ENCODE results near the gene TMEM130.

Gene TMEM130

DNA sequence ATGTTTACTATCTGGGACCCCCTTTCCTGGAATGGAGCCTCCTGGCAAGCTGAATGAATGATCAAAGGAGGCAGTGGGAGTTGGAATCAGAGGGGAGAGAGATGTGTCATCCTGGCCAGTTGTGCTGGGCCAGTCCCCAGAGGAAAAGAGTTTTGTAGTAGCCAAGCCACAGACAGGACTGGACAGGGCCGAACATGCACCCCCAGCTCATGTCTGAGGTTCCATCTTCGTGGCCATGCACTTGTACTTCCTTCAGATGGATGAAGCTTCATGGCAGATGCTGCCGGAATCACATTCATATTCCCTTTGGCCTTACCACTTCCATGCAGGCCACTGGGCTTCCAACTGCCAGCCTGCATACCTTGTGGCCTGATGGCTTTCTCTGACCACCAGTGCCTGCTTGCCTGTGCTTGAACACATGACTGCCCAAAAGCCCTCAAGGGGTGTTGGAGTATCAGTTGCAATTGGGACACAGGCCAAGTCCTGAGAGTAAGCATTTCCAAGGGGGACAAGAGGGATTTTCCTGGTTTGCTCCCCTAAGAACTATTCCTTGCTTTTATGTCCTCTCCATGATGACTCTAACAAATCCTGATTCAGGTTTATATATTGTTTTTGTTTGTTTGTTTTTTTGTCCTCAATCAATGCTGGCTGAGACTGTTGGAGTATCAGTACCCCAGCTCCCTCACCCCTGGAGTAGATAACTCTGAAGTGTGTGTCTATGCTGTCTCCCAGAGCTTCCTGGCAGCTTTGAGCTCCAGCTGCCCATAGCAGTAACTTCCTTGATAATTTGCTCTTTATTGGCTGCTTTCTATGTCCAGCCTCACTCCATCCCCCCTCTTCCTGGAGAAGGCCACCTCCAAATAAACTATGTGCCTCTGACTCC lies 63.6 kb downstream of the TMEM130 start:
- DNase-seq = no peak

DNA sequence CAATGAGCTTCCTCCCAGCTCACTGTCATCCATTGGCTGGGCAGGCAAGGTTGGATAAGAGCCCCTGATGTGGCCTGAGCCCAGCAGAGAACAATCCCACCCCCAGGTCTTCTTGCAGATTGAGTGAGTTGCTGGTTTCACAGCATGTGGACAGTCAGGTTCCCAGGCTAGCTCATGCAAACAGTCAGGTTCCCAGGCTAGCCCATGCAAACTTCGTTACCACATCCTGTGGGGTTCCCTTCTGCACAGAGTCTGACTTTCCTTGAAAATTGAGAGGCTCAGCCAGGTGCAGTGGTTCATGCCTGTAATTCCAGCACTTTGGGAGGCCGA lies 67.1 kb downstream of the TMEM130 start:
- DNase-seq = no peak

DNA sequence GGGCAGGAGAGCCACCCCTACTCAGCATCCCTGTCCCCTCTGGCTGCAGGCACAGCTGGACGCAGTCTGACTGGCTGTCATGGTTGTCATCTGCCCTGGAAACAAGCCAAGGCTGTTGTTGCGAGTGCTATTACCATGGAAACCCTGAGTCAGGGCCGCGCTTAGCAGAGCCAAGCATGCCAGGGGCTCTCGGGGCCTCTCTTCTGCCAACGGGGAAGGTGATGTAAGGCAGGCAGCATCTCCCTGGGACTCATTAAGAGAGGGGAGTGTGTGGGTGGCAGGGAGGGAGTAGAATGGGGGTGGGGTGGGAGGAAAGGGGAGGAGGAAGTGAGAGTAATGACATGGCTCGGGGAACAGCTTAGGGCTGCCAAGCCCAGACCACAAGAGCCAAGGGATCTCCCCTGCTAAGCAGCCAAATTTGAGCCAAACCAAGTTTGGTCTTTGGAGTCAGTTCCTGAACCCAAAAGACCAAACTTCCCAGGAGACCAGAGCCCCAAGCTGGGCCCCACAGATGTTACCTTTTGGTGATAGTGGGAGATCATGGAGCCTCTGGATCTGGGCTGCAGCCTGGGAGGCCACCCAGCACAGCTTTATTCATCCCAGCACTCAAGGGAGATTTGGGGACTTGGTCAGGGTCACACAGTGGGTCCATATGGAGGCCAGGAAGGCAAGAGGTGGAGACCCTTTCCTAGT lies 67.6 kb downstream of the TMEM130 start:
- peak; percentile 59 for DNase-seq

DNA sequence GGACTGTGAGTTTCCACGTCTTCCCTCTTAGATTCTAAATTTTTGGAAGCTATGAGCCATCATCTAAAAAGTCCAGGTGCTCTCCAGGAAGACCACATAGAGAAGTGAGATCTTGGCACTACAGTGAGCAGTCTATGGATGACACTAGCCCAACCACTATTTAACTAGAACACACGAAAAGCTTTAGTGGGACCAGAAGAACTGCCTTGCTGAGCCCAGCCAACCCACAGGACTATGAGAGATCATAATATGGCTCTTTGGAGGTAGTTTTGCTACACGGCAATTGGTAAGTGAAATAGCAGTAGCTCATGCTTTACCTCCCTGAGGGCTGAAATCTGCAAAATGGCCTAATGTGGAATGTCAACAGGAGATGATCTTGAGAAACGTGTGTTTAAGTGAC lies 68.8 kb downstream of the TMEM130 start:
- no peak for DNase-seq

DNA sequence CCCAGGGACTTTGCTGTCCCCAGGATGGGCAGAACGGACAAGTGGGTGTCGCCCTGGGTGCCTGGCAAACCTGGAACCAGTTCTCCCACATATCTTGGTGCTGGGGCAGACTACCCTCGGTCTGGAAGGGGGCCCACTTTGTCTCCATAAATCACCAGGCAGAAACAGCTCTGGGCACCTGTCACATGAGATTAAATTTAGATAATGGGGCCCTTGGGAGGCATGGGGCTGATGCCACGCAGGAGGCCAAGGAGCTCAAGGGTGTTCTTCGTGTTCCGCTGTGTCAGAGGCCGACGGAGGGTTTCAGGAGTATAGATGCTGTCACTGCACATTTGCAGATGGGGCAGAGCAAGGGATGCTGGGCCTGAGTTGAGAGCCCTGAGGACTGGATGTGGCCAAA lies 72.7 kb downstream of the TMEM130 start:
- DNase-seq = no peak

Data from NCI-H1436 (cell line).